ENCODE results near the gene NUP214.

Gene NUP214

DNA sequence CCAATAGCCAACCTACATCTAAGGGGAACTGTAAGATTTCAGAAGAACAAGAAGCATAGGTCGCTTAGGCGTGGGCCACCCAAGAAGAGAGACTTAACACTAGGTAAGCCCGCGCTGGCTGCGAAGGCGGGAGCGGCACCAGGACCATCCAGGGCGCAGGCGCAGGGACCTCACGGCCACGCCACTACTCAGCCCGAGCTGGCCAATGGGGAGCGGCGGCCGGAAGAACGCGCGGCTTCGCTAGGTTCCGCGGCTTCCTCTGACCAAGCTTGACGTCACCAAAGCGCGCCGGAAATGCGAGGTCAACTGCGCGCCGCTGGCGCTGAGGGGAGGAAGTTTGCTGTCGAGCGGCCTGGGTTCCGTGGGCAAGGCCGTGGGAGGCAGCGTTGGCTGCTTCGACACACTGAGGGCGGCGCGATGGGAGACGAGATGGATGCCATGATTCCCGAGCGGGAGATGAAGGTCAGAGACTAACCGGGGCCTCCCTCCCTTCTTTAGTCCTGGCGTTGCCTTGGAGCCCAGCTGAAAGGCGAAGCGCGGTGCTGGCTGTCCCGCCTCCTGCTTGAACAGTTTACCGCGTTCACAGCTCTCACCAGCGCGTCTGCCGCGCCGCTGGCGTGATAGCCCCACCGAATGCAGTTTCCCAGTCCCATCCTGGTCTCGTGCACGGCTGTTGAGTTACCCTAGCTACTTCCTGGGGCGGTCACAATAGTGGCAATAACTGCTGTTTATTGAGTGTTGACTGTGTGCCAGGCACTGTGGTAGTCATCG is at the start of gene NUP214:
NUP214 (plus strand) TSS at position 299 of the 771 bp plus-strand sequence; CDS start at position 418, 119 bp downstream.
- DNase-seq (ENCODE audit: low read depth in 2 of 2), result peak; percentile 93 to 94

GRCh38 chr9:131076347-131077195 is 48.8 kb upstream of the NUP214 start:
- DNase-seq (ENCODE audit: low read depth in 2 of 2), result no peak

- DNase-seq (ENCODE audit: low read depth in 2 of 2), result no peak
Observed at GRCh38 chr9:131078427-131079366, 46.7 kb upstream of the NUP214 start.

DNA sequence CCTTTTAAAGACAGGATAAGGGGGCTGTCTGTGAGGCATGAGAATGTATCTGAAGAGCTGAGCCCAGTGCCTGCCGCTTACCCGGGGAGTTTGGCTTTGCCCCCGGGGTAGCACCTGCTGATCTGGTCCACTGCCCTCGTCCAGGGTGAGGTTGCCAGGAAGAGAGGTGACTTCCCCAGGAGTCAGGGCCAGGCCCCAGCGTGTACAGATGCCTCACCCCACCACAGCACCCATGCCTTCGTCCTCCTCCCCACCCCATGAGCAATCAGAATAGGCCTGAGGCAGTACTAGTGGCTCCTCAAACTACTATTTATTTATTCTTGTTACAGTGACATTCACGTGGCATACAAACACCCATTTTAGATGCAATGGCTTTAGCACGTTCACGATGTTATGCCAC is 44.8 kb upstream of the NUP214 start:
- DNase-seq (ENCODE audit: low read depth in 2 of 2), result no peak

GRCh38 chr9:131081868-131082267 is 43.5 kb upstream of the NUP214 start:
- no peak for DNase-seq (ENCODE audit: low read depth in 2 of 2)

DNA sequence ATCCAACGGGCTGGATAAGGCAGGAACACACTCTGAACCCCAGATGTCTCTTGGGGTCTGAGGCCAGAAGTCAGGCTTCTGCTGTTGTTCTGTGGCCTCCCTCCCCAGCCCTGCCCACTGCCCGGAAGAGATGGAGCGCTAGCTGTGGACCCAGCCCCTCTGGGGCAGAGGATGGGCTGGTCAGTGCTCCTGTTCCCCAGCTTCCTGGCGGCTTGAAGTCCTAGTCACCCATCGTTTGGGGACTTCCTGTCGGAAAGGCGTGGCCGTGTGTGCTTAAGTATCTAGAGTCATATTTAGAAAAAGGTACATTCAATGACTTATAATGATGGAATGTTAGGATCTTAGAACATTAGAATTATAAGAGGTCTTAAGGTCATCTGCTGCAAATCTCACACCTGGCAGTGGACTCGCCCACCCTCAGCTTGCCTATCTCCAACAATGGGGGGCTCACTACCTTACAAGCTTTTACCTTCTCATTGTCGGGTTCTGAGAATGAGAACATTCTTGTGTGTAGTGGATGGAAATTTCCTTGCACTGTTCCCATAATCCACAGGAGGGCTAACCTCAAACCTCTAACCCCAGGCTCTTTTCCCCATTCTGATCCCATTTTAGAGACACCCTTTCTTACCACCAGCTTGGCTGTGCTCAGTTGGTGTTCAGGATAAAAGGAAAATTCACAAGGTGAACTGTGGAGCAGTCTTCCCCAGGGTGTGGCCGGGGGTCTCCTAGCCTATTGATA is 42.4 kb upstream of the NUP214 start:
- DNase-seq (ENCODE audit: low read depth in 2 of 2), result no peak

DNA sequence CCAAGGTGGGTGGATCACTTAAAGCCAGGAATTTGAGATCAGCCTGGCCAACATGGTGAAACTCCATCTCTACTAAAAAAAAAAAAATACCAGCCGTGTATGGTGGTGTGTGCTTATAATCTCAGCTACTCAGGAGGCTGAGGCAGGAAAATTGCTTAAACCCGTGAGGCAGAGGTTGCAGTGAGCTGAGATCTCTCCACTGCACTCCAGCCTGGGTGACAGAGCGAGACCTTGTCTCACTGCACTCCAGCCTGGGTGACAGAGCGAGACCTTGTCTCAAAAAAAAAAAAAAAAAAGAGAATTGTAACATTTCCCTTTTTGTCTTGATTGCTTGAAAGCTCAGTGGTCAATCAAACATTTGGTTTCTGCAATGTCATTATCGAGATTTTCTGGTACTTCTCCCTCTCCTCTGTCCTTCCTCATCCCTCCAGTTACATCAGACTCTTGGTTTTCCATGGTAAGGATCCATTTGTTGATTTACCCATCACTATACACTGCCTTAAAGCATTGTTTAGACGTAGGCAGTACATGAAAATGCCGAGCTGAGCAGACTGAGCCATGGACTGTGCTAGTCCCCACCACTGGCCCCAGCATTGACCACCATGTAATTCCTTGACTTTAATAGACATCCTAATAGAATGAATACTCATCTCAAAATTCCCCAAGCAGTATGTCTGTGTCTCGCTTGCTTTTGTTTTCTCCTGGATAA is 40.6 kb upstream of the NUP214 start:
- DNase-seq (ENCODE audit: low read depth in 2 of 2), result no peak

DNA sequence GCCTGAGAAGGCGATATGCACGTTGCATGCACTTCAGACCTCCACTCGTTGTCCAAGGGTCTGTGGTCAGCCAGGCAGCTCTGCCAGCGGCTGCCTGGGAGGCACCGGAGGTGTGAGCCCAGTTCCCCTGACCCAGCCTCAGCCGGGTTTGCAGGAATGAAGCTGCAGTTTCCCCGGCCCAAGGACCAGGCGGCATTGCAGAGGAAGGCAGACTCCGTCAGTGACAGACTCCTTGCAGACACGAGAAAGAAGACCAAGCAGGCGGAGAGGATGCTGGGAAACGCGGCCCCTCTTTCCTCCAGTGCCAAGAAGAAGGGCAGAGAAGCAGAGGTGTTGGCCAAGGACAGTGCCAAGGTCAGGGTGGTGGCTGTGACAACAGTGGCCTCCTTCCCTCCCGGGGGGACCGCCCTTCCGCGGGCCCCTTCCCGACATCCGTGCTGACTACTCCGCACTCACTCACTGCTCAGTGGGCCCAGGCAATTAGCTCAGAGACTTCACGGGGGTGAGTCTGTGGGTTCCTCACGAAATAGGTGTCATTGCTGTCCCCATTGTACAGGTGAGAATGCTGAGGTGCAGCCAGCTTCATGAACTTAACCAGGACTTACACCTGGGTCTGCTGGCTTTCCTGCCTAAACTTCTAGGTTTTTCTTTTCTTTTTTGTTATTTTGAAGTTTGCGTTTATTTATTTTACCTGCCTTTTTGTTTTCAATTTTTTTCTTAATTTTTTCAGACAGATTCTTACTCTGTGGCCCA is 39.8 kb upstream of the NUP214 start:
- DNase-seq (ENCODE audit: low read depth in 2 of 2), result no peak

DNA sequence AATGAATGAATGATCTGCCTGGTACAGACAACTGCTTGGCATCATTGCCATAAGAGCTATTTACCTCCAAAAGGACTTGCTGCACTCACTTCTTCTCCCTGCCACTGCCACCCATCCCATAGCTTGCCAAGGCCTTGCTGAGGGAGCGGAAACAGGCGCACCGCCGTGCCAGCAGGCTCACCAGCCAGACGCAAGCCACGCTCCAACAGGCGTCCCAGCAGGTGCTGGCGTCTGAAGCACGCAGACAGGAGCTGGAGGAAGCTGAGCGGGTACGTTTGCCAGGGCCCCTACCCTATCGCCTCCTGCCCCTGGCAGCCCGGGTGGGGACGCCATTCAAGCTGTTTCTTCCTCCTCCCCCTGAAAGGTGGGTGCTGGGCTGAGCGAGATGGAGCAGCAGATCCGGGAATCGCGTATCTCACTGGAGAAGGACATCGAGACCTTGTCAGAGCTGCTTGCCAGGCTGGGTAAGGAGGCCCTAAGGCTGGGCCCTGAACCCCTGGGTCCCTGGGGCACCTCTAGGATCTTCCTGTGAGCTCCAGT is 38.0 kb upstream of the NUP214 start:
- DNase-seq (ENCODE audit: low read depth in 2 of 2), result no peak

- DNase-seq (ENCODE audit: low read depth in 2 of 2), result no peak
Observed at GRCh38 chr9:131090025-131090787, 35.2 kb upstream of the NUP214 start.

DNA sequence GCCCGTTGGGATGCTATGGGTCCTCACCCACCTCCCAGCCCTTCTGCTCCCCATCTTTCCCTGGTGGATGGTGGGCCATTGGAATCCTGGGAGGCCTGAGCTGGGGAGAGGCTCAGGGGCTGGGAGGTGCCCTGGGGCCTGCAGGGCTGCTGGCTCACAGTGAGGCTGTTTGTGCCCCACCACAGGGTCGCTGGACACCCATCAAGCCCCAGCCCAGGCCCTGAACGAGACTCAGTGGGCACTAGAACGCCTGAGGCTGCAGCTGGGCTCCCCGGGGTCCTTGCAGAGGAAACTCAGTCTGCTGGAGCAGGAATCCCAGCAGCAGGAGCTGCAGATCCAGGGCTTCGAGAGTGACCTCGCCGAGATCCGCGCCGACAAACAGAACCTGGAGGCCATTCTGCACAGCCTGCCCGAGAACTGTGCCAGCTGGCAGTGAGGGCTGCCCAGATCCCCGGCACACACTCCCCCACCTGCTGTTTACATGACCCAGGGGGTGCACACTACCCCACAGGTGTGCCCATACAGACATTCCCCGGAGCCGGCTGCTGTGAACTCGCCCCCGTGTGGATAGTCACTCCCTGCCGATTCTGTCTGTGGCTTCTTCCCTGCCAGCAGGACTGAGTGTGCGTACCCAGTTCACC is 33.9 kb upstream of the NUP214 start:
- no peak for DNase-seq (ENCODE audit: low read depth in 2 of 2)

GRCh38 chr9:131092030-131092429 is 33.4 kb upstream of the NUP214 start:
- no peak for DNase-seq (ENCODE audit: low read depth in 2 of 2)

- no peak for DNase-seq (ENCODE audit: low read depth in 2 of 2)
Observed at GRCh38 chr9:131092548-131093440, 32.6 kb upstream of the NUP214 start.

- DNase-seq (ENCODE audit: low read depth in 2 of 2), result no peak
Observed at GRCh38 chr9:131094015-131094414, 31.4 kb upstream of the NUP214 start.

- DNase-seq (ENCODE audit: low read depth in 2 of 2), result peak; percentile 20 to 30
Observed at GRCh38 chr9:131094622-131095021, 30.8 kb upstream of the NUP214 start.

DNA sequence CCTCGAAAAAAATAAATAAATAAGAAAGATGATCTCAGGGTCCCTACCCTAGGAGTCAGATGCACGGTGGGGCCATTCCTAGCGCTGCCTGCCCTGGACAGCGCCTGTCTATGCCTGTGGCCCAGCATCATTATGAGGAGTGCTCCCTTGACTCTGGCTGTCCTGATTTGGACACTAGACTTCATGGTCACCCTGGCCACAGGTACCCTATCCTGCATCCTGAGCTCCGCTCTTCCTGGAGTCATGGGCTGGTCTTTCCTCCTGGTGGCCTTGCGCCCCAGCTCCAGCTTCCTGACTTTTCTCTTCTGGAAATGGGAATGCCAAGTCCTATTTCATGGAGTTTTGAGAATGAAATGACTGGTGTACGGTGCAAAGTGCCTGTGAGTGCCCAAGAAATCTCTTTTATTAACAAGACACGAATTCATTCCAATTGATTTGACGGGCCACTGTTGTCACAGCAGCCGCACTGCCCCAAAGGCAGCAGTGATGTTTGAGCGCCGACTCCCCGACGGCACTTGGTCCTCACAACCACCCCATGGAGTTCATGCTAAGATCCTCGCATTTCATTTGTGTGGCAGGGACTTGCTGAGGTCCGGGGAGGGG is 29.6 kb upstream of the NUP214 start:
- no peak for DNase-seq (ENCODE audit: low read depth in 2 of 2)
